Neuronal stem cell (in vitro differentiated cells): ENCODE results near the gene LRRC23.
"Not testable (repeated sequence)": the region's sequence is repeated elsewhere in the genome, so short reads cannot be mapped to it uniquely, and the experiment has no call there.

Experiments used
- DNase-seq: peaks from one replicate; pipeline ENCODE4 v3.0.0-alpha.2; 2013; ENCODE audit warnings: low spot score
- H2AFZ ChIP-seq: one replicate; pipeline ENCODE4 v1.6.1; 2013; ENCODE audit warnings: mild to moderate bottlenecking, low read length, inconsistent platforms
- H2AK5ac ChIP-seq: 2 replicates; pipeline ENCODE4 v1.6.1; 2013; ENCODE audit warnings: low read depth, mild to moderate bottlenecking, inconsistent platforms, low read length, moderate library complexity, mixed read lengths
- H2BK120ac ChIP-seq: 2 replicates; pipeline ENCODE4 v1.6.1; 2013; ENCODE audit warnings: low read depth, mild to moderate bottlenecking, inconsistent platforms, low read length, moderate library complexity, mixed read lengths
- H2BK12ac ChIP-seq: one replicate; pipeline ENCODE4 v1.6.1; 2013; ENCODE audit warnings: low read length, inconsistent platforms
- H2BK15ac ChIP-seq: 2 replicates; pipeline ENCODE4 v1.6.1; 2013; ENCODE audit warnings: mild to moderate bottlenecking, low read length, inconsistent platforms, mixed read lengths
- H2BK5ac ChIP-seq: one replicate; pipeline ENCODE4 v1.6.1; 2013; ENCODE audit warnings: inconsistent platforms, mild to moderate bottlenecking, low read length, moderate library complexity
- H3K14ac ChIP-seq: one replicate; pipeline ENCODE4 v1.6.1; 2013; ENCODE audit warnings: low read length, inconsistent platforms
- H3K18ac ChIP-seq: 2 replicates; pipeline ENCODE4 v1.6.1; 2013; ENCODE audit warnings: low read length, inconsistent platforms
- H3K23ac ChIP-seq: 2 replicates; pipeline ENCODE4 v1.6.1; 2013; ENCODE audit warnings: low read depth, mild to moderate bottlenecking, mixed read lengths, low read length, inconsistent platforms; ENCODE audit not compliant: poor library complexity
- H3K27ac ChIP-seq: replicated peaks from 3 replicates; pipeline ENCODE4 v1.5.1; 2013; ENCODE audit warnings: low read length, inconsistent platforms
- H3K27me3 ChIP-seq, 3 experiments: 2 replicates each; pipeline ENCODE4 v1.6.1; 2013; ENCODE audit warnings: low read length in 3 of 3, mild to moderate bottlenecking in 2 of 3, inconsistent platforms in 1 of 3, low read depth in 1 of 3, mixed read lengths in 1 of 3, moderate library complexity in 1 of 3; ENCODE audit not compliant: control insufficient read depth in 3 of 3, insufficient read depth in 3 of 3
- H3K36me3 ChIP-seq, 2 donors: replicated peaks in 1 of 2; 2 replicates each; pipeline ENCODE4 v1.6.1; 2013; ENCODE audit warnings: low read length in 2 of 2; ENCODE audit not compliant: control insufficient read depth in 2 of 2, insufficient read depth in 2 of 2
- H3K4ac ChIP-seq: 2 replicates; pipeline ENCODE4 v1.6.1; 2013; ENCODE audit warnings: inconsistent platforms, mild to moderate bottlenecking, low read length, moderate library complexity
- H3K4me1 ChIP-seq, 2 donors: 1 replicate in 1 of 2; 2 replicates in 1 of 2; pipeline ENCODE4 v1.6.1; 2013; ENCODE audit warnings: low read length in 2 of 2, low read depth in 1 of 2; ENCODE audit not compliant: control insufficient read depth in 2 of 2, insufficient read depth in 1 of 2
- H3K4me2 ChIP-seq: one replicate; pipeline ENCODE4 v1.6.1; 2013; ENCODE audit warnings: mild to moderate bottlenecking, low read length, inconsistent platforms; ENCODE audit not compliant: insufficient read depth, poor library complexity, severe bottlenecking
- H3K4me3 ChIP-seq, 2 donors: 2 replicates each; pipeline ENCODE4 v1.5.1; 2013; ENCODE audit warnings: low read length in 2 of 2, mild to moderate bottlenecking in 2 of 2, inconsistent platforms in 1 of 2, moderate library complexity in 1 of 2
- H3K79me1 ChIP-seq: one replicate; pipeline ENCODE4 v1.6.1; 2013; ENCODE audit warnings: low read depth, mild to moderate bottlenecking, inconsistent platforms, low read length, moderate library complexity
- H3K9ac ChIP-seq: one replicate; pipeline ENCODE4 v1.6.1; 2013; ENCODE audit warnings: mild to moderate bottlenecking, low read depth, low read length, inconsistent platforms; ENCODE audit not compliant: poor library complexity
- H3K9me3 ChIP-seq, 2 donors: replicated peaks in 1 of 2; 2 replicates each; pipeline versions ENCODE3 to v1.6.1; 2013; ENCODE audit warnings: low read length in 2 of 2, mild to moderate bottlenecking in 2 of 2, inconsistent platforms in 1 of 2, low read depth in 1 of 2, mixed read lengths in 1 of 2, moderate library complexity in 1 of 2; ENCODE audit not compliant: control insufficient read depth in 2 of 2, insufficient read depth in 1 of 2
- H4K8ac ChIP-seq: one replicate; pipeline ENCODE4 v1.6.1; 2013; ENCODE audit warnings: low read depth, mild to moderate bottlenecking, inconsistent platforms, low read length, moderate library complexity
- H4K91ac ChIP-seq: one replicate; pipeline ENCODE4 v1.6.1; 2013; ENCODE audit warnings: low read length, low read depth, mild to moderate bottlenecking, inconsistent platforms; ENCODE audit not compliant: poor library complexity
- whole genome bisulfite sequencing, 2 donors: extraction: QIAGEN DNeasy Blood & Tissue Kit; methylation state at CpG; one replicate each; pipeline ENCODE4 v1.1.7; 2013; ENCODE audit warnings: missing lambda C conversion rate in 2 of 2, mixed read lengths in 1 of 2; ENCODE audit not compliant: insufficient read length in 2 of 2, insufficient replicate concordance in 1 of 2; ENCODE audit errors: extremely low coverage in 2 of 2; 5-methylcytosine and 5-hydroxymethylcytosine counted together

Gene LRRC23

GRCh38 chr12:6883683-6884082 lies 20.9 kb upstream of the LRRC23 start:
- Histone ChIP-seq H4K91ac (no peak overlapping the region), H2BK12ac (no peak overlapping the region), H3K27ac (no peak overlapping the region), H3K27me3 (no peaks in the 10 kb centered on the region), H2BK5ac (no peak overlapping the region), H3K23ac (no peak overlapping the region), H3K18ac (no peak overlapping the region), H3K4me3 (no peak overlapping the region), H3K4me1 (peaks cover 0 to 5% of the 10 kb centered on the region in 2 donors), H2BK15ac (no peak overlapping the region), H3K14ac (peak overlapping the region; percentile 11), H3K4me2 (no peak overlapping the region), H3K9ac (no peak overlapping the region), H2AFZ (no peak overlapping the region), H3K9me3 (no peaks in the 10 kb centered on the region), H3K79me1 (no peaks in the 10 kb centered on the region), H2AK5ac (peak overlapping the region; percentile 33), H2BK120ac (no peak overlapping the region), H3K36me3 (peaks cover 2 to 14% of the 10 kb centered on the region in 2 donors), H3K4ac (no peak overlapping the region), H4K8ac (no peak overlapping the region)
- WGBS, 2 donors = no CpG with 5 or more reads among the region's 11 CpGs
- DNase-seq = no peak

- peak overlapping the region; percentile 27 for H3K27ac ChIP-seq
- no CpG with 5 or more reads among the region's 22 CpGs for WGBS, 2 donors
Measured at GRCh38 chr12:6884539-6884938, 20.1 kb upstream of the LRRC23 start.

GRCh38 chr12:6886206-6886999 lies 18.2 kb upstream of the LRRC23 start:
- H3K4me1 ChIP-seq, H2BK5ac ChIP-seq, H2BK15ac ChIP-seq, H2BK12ac ChIP-seq, H2BK120ac ChIP-seq, H3K18ac ChIP-seq, H2AK5ac ChIP-seq, H3K4me3 ChIP-seq, H3K9me3 ChIP-seq, H3K4ac ChIP-seq, H3K14ac ChIP-seq, H2AFZ ChIP-seq, H3K9ac ChIP-seq, H4K91ac ChIP-seq, H3K27me3 ChIP-seq, H3K23ac ChIP-seq, H3K79me1 ChIP-seq, DNase-seq: not testable (repeated sequence)
- peak overlapping the region; percentile 11 for H3K4me2 ChIP-seq
- H4K8ac ChIP-seq = peak overlapping the region; percentile 82
- peaks cover 2 to 14% of the 10 kb centered on the region in 2 donors for H3K36me3 ChIP-seq
- WGBS, 2 donors = no CpG with 5 or more reads among the region's 15 CpGs
- peak overlapping the region; percentile 58 for H3K27ac ChIP-seq

More at GRCh38 chr12:6884539-6884938, 20.1 kb upstream of the LRRC23 start:
- no peak for DNase-seq
- Histone ChIP-seq H3K18ac (peak overlapping the region; percentile 74), H2BK5ac (no peak overlapping the region), H4K8ac (no peak overlapping the region), H3K23ac (no peak overlapping the region), H3K4me2 (no peak overlapping the region), H2BK15ac (no peak overlapping the region), H3K14ac (no peak overlapping the region), H2BK12ac (peak overlapping the region; percentile 33), H2AK5ac (peak overlapping the region; percentile 81), H3K4me3 (no peak overlapping the region), H4K91ac (no peak overlapping the region), H3K36me3 (peaks cover 2 to 14% of the 10 kb centered on the region in 2 donors), H3K4ac (no peak overlapping the region), H2BK120ac (peak overlapping the region; percentile 48), H2AFZ (no peak overlapping the region), H3K79me1 (no peaks in the 10 kb centered on the region), H3K9ac (no peak overlapping the region), H3K27me3 (no peaks in the 10 kb centered on the region), H3K9me3 (no peaks in the 10 kb centered on the region), H3K4me1 (peaks cover 0 to 5% of the 10 kb centered on the region in 2 donors)

- Histone ChIP-seq H2AK5ac (no peak overlapping the region), H3K9me3 (no peaks in the 10 kb centered on the region), H3K4me1 (peaks cover 5 to 9% of the 10 kb centered on the region in 2 donors), H3K23ac (no peak overlapping the region), H2BK12ac (no peak overlapping the region), H3K79me1 (no peaks in the 10 kb centered on the region), H3K9ac (no peak overlapping the region), H2BK5ac (no peak overlapping the region), H3K27me3 (no peaks in the 10 kb centered on the region), H3K36me3 (peaks cover 2 to 14% of the 10 kb centered on the region in 2 donors), H3K14ac (no peak overlapping the region), H3K4me3 (no peak overlapping the region), H2AFZ (no peak overlapping the region), H4K8ac (no peak overlapping the region), H3K27ac (no peak overlapping the region), H3K18ac (no peak overlapping the region), H2BK120ac (no peak overlapping the region), H2BK15ac (no peak overlapping the region), H3K4ac (no peak overlapping the region), H3K4me2 (no peak overlapping the region), H4K91ac (no peak overlapping the region)
- WGBS, 2 donors = no CpG with 5 or more reads among the region's 8 CpGs
- no peak for DNase-seq
Measured at GRCh38 chr12:6887460-6887859, 17.2 kb upstream of the LRRC23 start.
